ENCODE data around the gene SOCS3. TPM values are rescaled to one million over a fixed set of nuclear protein-coding genes. Genes with fewer than 3 reads are reported as not detected.

The SOCS3 gene
- total and polyA plus RNA-seq, 2 experiments from 2014 or later, result 13.2 to 32.9 TPM

- DNase-seq (ENCODE audit: low spot score), result no peak
- peaks cover 100% of the 10 kb centered on the region for H3K79me2 ChIP-seq (replicated peaks; ENCODE audit: insufficient read depth)
- no peak for ATAC-seq
- no peak overlapping the region for H2AFZ ChIP-seq
- Mint-ChIP-seq H3K9me3 (no peaks in the 10 kb centered on the region; the same call in 2 of the 3 replicates), H3K4me3 (no peak overlapping the region), H3K27ac (peak overlapping the region; percentile 29; the same call in 1 of the 2 replicates), H3K4me1 (peaks cover 60% of the 10 kb centered on the region), H3K27me3 (ENCODE audit: insufficient read depth, low read depth, poor library complexity) (peaks cover 11% of the 10 kb centered on the region), H3K36me3 (ENCODE audit: low read depth) (peaks cover 13% of the 10 kb centered on the region)
- H3K4me3 ChIP-seq, result no peak overlapping the region
- H3K4me1 ChIP-seq (ENCODE audit: insufficient read depth), result peaks cover 46% of the 10 kb centered on the region
- 0 out of 2 replicates have a peak, but pooled peaks cover 13% of the 10 kb centered on the region for H3F3A ChIP-seq (replicated peaks; ENCODE audit: low read depth)
- no peak for TF ChIP-seq EZH2 (IDR thresholded peaks at IDR 0.05; ENCODE audit: low read depth, unreplicated experiment)
- TF ChIP-seq EZH2phosphoT487 (IDR thresholded peaks at IDR 0.05; ENCODE audit: unreplicated experiment), result no peak
- TF ChIP-seq REST (IDR thresholded peaks at IDR 0.05; ENCODE audit: unreplicated experiment), result no peak
- peak overlapping the region; percentile 53; the same call in 1 of the 2 replicates for H3K27ac ChIP-seq (ENCODE audit: low read depth)
- H3K27me3 ChIP-seq (ENCODE audit: insufficient read depth), result no peaks in the 10 kb centered on the region
- peaks cover 71% of the 10 kb centered on the region for H4K20me1 ChIP-seq (replicated peaks; ENCODE audit: insufficient read depth)
- peaks cover 9% of the 10 kb centered on the region; the same call in 1 of the 2 replicates for H3K36me3 ChIP-seq (ENCODE audit: insufficient read depth)
- no peak overlapping the region for H3K4me2 ChIP-seq
- no peaks in the 10 kb centered on the region for H3K9me2 ChIP-seq (ENCODE audit: insufficient read depth)
Observed at GRCh38 chr17:78387977-78388941, 28.4 kb upstream of the SOCS3 start.

GRCh38 chr17:78384479-78385175 is 24.8 kb upstream of the SOCS3 start:
- no peak overlapping the region for H3K27ac Mint-ChIP-seq
- no peak for TF ChIP-seq EZH2 (IDR thresholded peaks at IDR 0.05; ENCODE audit: low read depth, unreplicated experiment)
- TF ChIP-seq REST (IDR thresholded peaks at IDR 0.05; ENCODE audit: unreplicated experiment), result no peak
- no peak for TF ChIP-seq ZNF114 (CRISPR knock-in tag; IDR thresholded peaks at IDR 0.05)
- no peak for TF ChIP-seq JUNB (IDR thresholded peaks at IDR 0.05; ENCODE audit: unreplicated experiment)
- no peak for TF ChIP-seq POLR2AphosphoS5 (IDR thresholded peaks at IDR 0.05; ENCODE audit: low read depth)

More at GRCh38 chr17:78384479-78385175, 24.8 kb upstream of the SOCS3 start:
- Histone ChIP-seq H3K9me2 (ENCODE audit: insufficient read depth) (no peaks in the 10 kb centered on the region), H3K27me3 (ENCODE audit: insufficient read depth) (no peaks in the 10 kb centered on the region), H3K4me1 (ENCODE audit: insufficient read depth) (peaks cover 73% of the 10 kb centered on the region), H3F3A (replicated peaks; ENCODE audit: low read depth) (peaks cover 18% of the 10 kb centered on the region; the same call in 1 of the 2 replicates), H4K20me1 (replicated peaks; ENCODE audit: insufficient read depth) (peaks cover 86% of the 10 kb centered on the region), H3K27ac (ENCODE audit: low read depth) (peak overlapping the region; percentile 66), H3K79me2 (replicated peaks; ENCODE audit: insufficient read depth) (peaks cover 100% of the 10 kb centered on the region), H2AFZ (no peak overlapping the region), H3K36me3 (ENCODE audit: insufficient read depth) (no peaks in the 10 kb centered on the region; the same call in 1 of the 2 replicates), H3K4me3 (no peak overlapping the region), H3K4me2 (peak overlapping the region; percentile 54)
- ATAC-seq (no peak), DNase-seq (ENCODE audit: low spot score) (no peak)
- no peak overlapping the region; the same call in 2 of the 3 replicates for H3K4me3 Mint-ChIP-seq
- peaks cover 71% of the 10 kb centered on the region for H3K4me1 Mint-ChIP-seq
- peaks cover 11% of the 10 kb centered on the region for H3K36me3 Mint-ChIP-seq (ENCODE audit: low read depth)
- H3K27me3 Mint-ChIP-seq (ENCODE audit: insufficient read depth, low read depth, poor library complexity), result peaks cover 2% of the 10 kb centered on the region
- no peaks in the 10 kb centered on the region; the same call in 2 of the 3 replicates for H3K9me3 Mint-ChIP-seq
